ENCODE data around the gene KIZ. TPM values are rescaled to one million over a fixed set of nuclear protein-coding genes. Genes with fewer than 3 reads are reported as not detected.

KIZ gene
- total RNA-seq, 1 experiment from 2014 or later = 31.8 TPM

DNA sequence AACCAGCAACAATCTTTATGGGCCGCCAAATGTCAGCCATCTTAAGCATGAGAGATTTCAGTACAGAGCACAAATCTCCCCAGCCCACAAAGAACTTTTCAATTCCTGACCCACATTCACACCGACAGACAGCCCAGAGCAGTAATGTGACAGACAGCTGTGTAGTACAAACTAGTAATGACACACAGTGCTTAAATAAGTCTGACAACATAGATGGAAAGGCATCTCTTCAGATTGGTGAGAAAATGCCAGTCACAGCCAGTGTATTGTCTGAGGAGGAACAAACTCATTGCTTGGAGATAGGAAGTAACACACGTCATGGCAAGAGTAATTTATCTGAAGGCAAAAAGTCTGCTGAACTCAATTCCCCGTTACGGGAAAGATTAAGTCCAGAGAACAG is 36.0 kb downstream of the KIZ start:
- no peaks in the 10 kb centered on the region for H3K4me1 Mint-ChIP-seq (ENCODE audit: low read depth, unreplicated experiment)
- intact Hi-C loops (cut with micrococcal nuclease; ENCODE audit: unreplicated experiment) = no loop called here
- H3K27ac Mint-ChIP-seq (ENCODE audit: unreplicated experiment) = no peak overlapping the region
- POLR2A ChIA-PET = no interaction called here
- Histone ChIP-seq H3K4me1 (no peaks in the 10 kb centered on the region), H3K27me3 (replicated peaks; ENCODE audit: control insufficient read depth, insufficient read depth, low read length) (no peaks in the 10 kb centered on the region), H3K9me3 (no peaks in the 10 kb centered on the region), H3K36me3 (ENCODE audit: control insufficient read depth, insufficient read depth, low read length) (no peaks in the 10 kb centered on the region), H3K4me3 (ENCODE audit: low read depth, low read length) (no peak overlapping the region)
- peaks cover 7% of the 10 kb centered on the region for H3K36me3 Mint-ChIP-seq (ENCODE audit: insufficient read depth, unreplicated experiment)
- CTCF ChIA-PET = no interaction called here
- H3K9me3 Mint-ChIP-seq (ENCODE audit: unreplicated experiment) = no peaks in the 10 kb centered on the region
- TF ChIP-seq, protein P1, sequence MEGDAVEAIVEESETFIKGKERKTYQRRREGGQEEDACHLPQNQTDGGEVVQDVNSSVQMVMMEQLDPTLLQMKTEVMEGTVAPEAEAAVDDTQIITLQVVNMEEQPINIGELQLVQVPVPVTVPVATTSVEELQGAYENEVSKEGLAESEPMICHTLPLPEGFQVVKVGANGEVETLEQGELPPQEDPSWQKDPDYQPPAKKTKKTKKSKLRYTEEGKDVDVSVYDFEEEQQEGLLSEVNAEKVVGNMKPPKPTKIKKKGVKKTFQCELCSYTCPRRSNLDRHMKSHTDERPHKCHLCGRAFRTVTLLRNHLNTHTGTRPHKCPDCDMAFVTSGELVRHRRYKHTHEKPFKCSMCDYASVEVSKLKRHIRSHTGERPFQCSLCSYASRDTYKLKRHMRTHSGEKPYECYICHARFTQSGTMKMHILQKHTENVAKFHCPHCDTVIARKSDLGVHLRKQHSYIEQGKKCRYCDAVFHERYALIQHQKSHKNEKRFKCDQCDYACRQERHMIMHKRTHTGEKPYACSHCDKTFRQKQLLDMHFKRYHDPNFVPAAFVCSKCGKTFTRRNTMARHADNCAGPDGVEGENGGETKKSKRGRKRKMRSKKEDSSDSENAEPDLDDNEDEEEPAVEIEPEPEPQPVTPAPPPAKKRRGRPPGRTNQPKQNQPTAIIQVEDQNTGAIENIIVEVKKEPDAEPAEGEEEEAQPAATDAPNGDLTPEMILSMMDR (IDR thresholded peaks at IDR 0.05; ENCODE audit: insufficient read depth in 1 of 2, low read depth in 1 of 2, low read length in 1 of 2, severe bottlenecking in 1 of 2, unreplicated experiment in 1 of 2) = no peak
- no peak overlapping the region for H3K4me3 Mint-ChIP-seq (ENCODE audit: unreplicated experiment)
- DNase-seq = no peak
- H3K27me3 Mint-ChIP-seq (ENCODE audit: insufficient read depth, unreplicated experiment) = no peaks in the 10 kb centered on the region
- no TSS peak for BruUV-seq (replicated peaks)

DNA sequence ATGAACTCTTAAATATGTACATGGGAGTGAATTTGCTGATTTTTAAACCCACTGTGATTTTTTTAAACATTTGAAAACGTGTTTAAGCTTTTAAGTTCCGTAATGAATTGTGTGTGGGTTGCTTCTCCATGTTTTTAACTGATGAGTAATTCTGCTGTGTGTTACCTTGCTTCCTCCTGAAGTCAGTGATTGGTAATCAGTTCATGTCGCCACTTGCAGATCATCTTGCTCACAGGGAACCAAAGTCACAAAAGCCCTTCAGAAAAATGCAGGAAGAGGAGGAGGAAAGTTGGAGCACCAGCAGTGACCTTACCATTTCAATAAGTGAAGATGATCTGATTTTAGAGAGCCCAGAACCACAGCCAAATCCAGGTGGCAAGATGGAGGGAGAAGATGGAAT is 36.7 kb downstream of the KIZ start:
- H3K9me3 ChIP-seq = no peaks in the 10 kb centered on the region
- Mint-ChIP-seq H3K27me3 (ENCODE audit: insufficient read depth, unreplicated experiment) (no peaks in the 10 kb centered on the region), H3K4me1 (ENCODE audit: low read depth, unreplicated experiment) (no peaks in the 10 kb centered on the region), H3K9me3 (ENCODE audit: unreplicated experiment) (no peaks in the 10 kb centered on the region), H3K4me3 (ENCODE audit: unreplicated experiment) (no peak overlapping the region), H3K27ac (ENCODE audit: unreplicated experiment) (no peak overlapping the region), H3K36me3 (ENCODE audit: insufficient read depth, unreplicated experiment) (peaks cover 7% of the 10 kb centered on the region)
- BruUV-seq (replicated peaks) = no TSS peak
- TF ChIP-seq, protein P1 (IDR thresholded peaks at IDR 0.05; ENCODE audit: insufficient read depth in 1 of 2, low read depth in 1 of 2, low read length in 1 of 2, severe bottlenecking in 1 of 2, unreplicated experiment in 1 of 2) = no peak
- no peaks in the 10 kb centered on the region for H3K27me3 ChIP-seq (replicated peaks; ENCODE audit: control insufficient read depth, insufficient read depth, low read length)
- ChIA-PET POLR2A (no interaction called here), CTCF (no interaction called here)
- no peak overlapping the region for H3K4me3 ChIP-seq (ENCODE audit: low read depth, low read length)
- H3K36me3 ChIP-seq (ENCODE audit: control insufficient read depth, insufficient read depth, low read length) = no peaks in the 10 kb centered on the region
- H3K4me1 ChIP-seq = no peaks in the 10 kb centered on the region
- no peak for DNase-seq
- intact Hi-C loops (cut with micrococcal nuclease; ENCODE audit: unreplicated experiment) = no loop called here

DNA sequence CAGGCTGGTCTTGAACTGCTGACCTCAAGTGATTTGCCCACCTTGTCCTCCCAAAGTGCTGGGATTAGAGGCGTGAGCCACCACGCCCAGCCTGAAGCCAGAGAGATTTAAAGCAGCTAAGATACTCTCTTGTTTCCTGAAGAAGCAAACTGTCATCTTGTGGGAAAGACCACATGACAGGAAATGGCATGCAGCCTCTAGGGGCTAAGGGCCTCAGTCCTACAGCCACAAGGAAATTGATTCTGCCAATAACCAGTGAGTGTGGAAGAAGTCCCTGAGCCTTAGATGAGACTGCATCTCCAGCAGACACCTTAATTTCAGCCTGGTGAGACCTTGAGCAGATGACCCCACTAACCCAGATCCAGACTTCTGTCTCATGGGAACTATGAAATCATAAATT is 40.9 kb downstream of the KIZ start:
- H3K36me3 Mint-ChIP-seq (ENCODE audit: insufficient read depth, unreplicated experiment) = peaks cover 5% of the 10 kb centered on the region
- ChIA-PET CTCF (no interaction called here), POLR2A (no interaction called here)
- no peaks in the 10 kb centered on the region for H3K27me3 Mint-ChIP-seq (ENCODE audit: insufficient read depth, unreplicated experiment)
- H3K27ac Mint-ChIP-seq (ENCODE audit: unreplicated experiment) = no peak overlapping the region
- H3K4me1 Mint-ChIP-seq (ENCODE audit: low read depth, unreplicated experiment) = no peaks in the 10 kb centered on the region
- no peak overlapping the region for H3K4me3 Mint-ChIP-seq (ENCODE audit: unreplicated experiment)
- H3K36me3 ChIP-seq (ENCODE audit: control insufficient read depth, insufficient read depth, low read length) = no peaks in the 10 kb centered on the region
- no TSS peak for BruUV-seq (replicated peaks)
- no peaks in the 10 kb centered on the region for H3K9me3 Mint-ChIP-seq (ENCODE audit: unreplicated experiment)
- no peak overlapping the region for H3K4me3 ChIP-seq (ENCODE audit: low read depth, low read length)
- TF ChIP-seq, protein P1 (IDR thresholded peaks at IDR 0.05; ENCODE audit: insufficient read depth in 1 of 2, low read depth in 1 of 2, low read length in 1 of 2, severe bottlenecking in 1 of 2, unreplicated experiment in 1 of 2) = no peak
- intact Hi-C loops (cut with micrococcal nuclease; ENCODE audit: unreplicated experiment) = no loop called here
- no peaks in the 10 kb centered on the region for H3K27me3 ChIP-seq (replicated peaks; ENCODE audit: control insufficient read depth, insufficient read depth, low read length)
- no peak for DNase-seq
- no peaks in the 10 kb centered on the region for H3K4me1 ChIP-seq
- H3K9me3 ChIP-seq = no peaks in the 10 kb centered on the region

All from Caco-2 (cell line).